Neural cell (in vitro differentiated cells): Measurements from ENCODE around the gene COL19A1.

Experiments used
- CTCF ChIP-seq: fragments of 450-650 bp; IDR thresholded peaks from 2 replicates; pipeline ENCODE4 v1.5.1; 2014; ENCODE audit warnings: antibody characterized with exemption, mild to moderate bottlenecking, moderate library complexity; ENCODE audit not compliant: poor library complexity, severe bottlenecking
- EP300 ChIP-seq: fragments of 450-650 bp; conservative IDR thresholded peaks from 2 replicates; pipeline ENCODE4 v1.6.1; 2014; ENCODE audit warnings: antibody characterized with exemption, mild to moderate bottlenecking, moderate library complexity; ENCODE audit not compliant: poor library complexity, severe bottlenecking
- EZH2 ChIP-seq: fragments of 200-600, 300-800 bp; shearing (Covaris generic), sonication (generic); IDR thresholded peaks from 2 replicates; pipeline ENCODE4 v1.6.1; 2014; ENCODE audit warnings: antibody characterized with exemption, low read length, borderline replicate concordance, mild to moderate bottlenecking; ENCODE audit not compliant: insufficient read depth, poor library complexity, severe bottlenecking
- MXI1 ChIP-seq: fragments of 450-650 bp; conservative IDR thresholded peaks from 2 replicates; pipeline ENCODE4 v1.6.1; 2014; ENCODE audit warnings: antibody characterized with exemption, mild to moderate bottlenecking; ENCODE audit not compliant: poor library complexity, severe bottlenecking
- POLR2AphosphoS5 ChIP-seq: IDR thresholded peaks from 2 replicates; pipeline ENCODE4 v1.6.1; 2012
- RAD21 ChIP-seq: fragments of 450-650 bp; conservative IDR thresholded peaks from 2 replicates; pipeline ENCODE4 v1.6.1; 2014; ENCODE audit warnings: antibody characterized with exemption, mild to moderate bottlenecking, moderate library complexity
- REST ChIP-seq: IDR thresholded peaks from 2 replicates; pipeline ENCODE4 v1.6.1; 2012; ENCODE audit warnings: borderline replicate concordance
- TAF1 ChIP-seq: IDR thresholded peaks from 2 replicates; pipeline ENCODE4 v1.6.1; 2012; ENCODE audit warnings: low read depth

GRCh38 chr6:69984506-69984905 is 118.2 kb downstream of the COL19A1 start:
- TF ChIP-seq REST (no peak), EP300 (no peak), CTCF (no peak), RAD21 (no peak), MXI1 (no peak), POLR2AphosphoS5 (no peak), TAF1 (no peak), EZH2 (no peak)
